Stimulated activated CD4-positive, alpha-beta T cell treated with anti-CD3 and anti-CD28 coated beads, Interleukin-12 subunit alpha, Interleukin-12 subunit beta, amount 100 ng/mL, for 4 hours (primary cell): Measurements from ENCODE around the gene CBARP.

Experiments
- DNase-seq: peaks from one replicate; pipeline ENCODE4 v3.0.0-alpha.2; 2020

The CBARP gene

DNA sequence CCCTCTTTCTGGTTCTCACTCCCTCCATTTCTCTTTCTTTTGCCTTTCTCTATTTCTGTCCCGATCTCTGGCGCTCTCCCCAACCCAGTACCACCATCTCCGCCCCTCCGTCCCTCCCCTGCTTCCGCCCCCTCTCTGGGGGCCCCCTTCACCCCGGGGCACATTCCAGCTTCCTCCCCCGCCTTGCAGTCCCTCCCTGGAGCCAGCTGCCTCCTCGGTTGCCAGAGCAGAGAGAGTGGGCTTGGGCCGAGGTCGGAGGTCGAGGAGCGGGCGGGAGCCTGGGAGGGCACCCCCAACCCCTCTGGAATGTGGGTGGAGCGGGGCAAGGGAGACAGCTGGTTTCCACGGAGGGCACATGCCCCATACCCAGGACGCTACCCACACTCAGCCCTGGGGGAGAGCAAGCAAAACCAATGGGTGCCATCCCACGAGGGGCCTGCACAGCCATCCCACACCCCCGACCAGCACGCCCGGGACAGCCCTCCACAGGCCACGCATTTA, 24.9 kb upstream of the CBARP start:
- no peak for DNase-seq

DNA sequence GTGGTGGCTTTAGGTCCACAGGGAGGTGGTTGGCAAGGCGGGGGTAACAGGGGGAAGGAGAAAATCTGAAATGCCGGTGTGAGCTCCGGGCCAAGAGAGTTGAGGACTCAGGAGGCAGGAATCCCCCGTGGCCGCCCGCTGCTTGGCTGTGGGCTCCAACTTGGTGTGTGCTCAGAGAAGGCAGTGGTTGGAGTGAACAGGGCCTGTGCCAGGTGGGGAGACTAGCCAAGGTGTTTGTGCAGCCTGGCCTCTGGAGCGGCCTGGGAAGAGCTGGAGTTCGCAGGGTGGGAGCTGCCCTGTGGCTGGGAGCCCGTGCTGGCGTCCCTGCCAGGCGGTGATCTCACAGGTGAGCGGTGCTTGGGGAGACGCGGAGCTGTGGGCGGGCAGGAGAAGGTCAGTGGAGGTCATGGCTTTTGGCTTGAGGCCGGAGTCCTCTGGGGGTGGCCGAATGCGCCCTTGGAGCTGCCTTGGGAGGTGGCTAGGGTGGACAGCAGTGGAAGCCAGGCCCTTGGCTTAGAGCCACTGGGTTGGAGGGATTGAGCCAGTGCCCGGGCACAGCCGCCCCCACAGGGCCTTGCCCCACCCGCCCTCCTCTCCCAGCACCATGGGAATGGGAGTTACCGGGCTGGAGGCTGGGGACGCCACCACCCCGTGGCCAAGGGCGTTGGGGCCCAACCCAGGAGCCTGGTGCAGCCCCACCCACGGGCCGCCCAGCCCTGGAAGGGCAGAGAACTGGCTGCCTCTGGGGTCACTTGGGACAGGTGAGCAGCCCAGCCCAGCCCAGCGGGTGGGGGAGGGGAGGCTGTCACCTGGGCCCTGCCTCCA, 24.2 kb upstream of the CBARP start:
- DNase-seq, result no peak

GRCh38 chr19:1261538-1261797, 23.7 kb upstream of the CBARP start:
- DNase-seq, result peak; percentile 28

DNA sequence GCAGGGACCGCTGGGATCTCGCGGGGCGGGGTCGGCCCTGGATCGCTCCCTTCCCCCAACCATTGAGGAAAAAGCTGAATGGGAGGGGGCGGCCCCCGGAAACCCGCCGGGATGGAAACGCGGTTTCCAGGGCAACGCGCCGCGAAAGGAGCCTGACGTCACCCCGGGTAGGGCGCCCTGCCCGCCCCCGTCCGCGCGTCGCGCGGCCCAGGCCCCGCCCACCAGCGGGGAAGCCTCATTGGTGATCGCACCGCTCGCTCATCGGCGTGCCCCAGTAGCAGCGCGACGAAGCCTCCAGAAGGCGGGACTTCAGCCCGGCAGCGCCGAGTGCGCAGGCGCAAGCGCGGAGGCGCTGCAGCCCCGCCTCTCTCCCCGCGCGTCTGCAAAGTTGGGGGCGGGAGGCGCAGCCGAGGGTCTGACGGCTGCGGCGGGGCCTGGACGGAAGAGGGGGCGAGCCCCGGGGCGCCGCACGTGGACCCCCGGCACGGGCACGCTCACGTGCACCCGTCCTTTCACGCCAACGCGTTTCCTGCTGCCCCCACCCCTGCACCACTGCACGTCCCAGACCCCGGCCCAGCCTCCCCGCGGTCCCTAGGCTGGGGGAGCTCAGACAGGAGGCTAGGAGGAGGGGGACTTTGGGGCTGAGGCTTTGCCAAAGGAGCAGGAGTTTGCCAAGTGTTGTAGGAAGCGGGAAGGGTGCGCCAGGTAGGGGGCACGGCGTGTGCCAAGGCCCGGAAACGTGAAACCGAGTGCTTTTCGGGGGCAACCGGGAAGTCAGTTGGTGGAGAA, 23.1 kb upstream of the CBARP start:
- peak; percentile 96 for DNase-seq

DNA sequence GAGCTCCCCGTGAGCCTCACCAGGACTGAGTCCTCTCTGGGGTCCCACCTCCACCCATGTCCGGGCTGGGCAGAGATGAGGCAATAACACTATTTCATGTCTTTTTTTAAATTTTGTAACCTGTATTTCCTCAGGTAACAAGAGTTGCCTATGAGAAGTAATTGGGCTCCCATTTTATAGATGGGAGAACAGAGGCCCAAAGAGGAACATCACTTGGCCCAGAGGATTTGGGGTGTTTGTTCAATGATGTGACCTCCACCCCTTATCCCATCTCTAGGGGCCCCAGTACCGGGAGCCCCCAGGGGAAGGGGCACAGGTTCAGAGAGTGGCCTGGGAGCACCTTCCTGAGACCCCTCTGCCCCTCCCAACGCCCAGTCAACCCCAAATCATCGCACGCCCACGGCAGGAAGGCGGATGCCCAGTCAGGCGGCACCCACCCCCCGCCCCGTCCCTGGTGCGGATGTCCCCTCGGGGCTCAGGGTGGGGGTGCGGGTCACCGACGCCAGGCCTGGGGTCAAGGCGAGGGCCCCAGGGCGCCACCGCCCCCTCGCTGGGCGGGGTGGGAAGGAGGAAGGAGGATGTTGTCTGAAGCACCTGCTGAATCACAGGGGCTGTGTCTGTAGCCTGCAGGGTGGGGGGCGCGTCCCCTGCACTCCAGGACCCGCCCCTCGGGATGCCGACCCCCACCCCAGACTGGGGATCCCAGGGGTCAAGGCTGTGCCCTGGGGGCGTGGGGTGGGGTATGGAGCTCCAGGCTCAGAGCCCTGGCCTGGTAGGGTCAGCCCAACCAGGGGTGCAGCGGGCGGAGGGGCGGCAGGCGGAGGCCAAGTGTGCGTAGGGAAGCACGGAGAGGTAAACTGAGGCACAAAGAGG, 22.3 kb upstream of the CBARP start:
- DNase-seq, result peak; percentile 44

DNA sequence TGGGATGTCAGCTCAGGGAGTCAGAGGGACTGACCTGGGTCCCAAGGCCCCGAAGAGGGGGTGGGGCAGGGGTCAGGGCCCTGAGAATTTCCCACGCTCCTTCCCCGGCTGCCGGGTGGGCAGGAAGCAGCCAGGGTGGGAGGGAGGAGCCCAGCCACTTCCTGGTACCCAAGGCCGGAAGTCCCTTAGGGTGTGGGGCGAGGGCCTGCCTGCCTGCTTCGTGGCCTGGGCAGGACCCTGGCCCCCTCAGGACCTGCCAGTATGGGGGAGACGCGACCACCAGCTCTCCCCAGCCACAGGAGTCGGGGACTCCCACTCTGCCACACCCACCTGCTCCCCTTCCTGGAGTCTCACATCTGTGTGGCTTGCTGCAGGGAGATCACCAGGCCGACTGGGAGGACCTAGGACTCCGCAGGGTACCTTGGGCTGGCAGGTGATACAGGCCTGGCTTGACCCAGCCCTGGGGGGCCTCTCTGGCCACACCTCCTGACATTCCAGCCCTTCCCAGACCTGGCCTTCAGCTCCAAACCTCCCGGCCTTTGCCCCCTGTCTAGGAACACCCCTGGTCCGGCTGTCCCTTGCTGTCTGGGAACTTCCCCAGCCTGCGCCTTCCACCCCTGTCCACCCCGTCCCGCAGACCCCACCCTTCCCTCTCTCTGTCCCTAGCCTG, 21.5 kb upstream of the CBARP start:
- DNase-seq, result peak; percentile 60

DNA sequence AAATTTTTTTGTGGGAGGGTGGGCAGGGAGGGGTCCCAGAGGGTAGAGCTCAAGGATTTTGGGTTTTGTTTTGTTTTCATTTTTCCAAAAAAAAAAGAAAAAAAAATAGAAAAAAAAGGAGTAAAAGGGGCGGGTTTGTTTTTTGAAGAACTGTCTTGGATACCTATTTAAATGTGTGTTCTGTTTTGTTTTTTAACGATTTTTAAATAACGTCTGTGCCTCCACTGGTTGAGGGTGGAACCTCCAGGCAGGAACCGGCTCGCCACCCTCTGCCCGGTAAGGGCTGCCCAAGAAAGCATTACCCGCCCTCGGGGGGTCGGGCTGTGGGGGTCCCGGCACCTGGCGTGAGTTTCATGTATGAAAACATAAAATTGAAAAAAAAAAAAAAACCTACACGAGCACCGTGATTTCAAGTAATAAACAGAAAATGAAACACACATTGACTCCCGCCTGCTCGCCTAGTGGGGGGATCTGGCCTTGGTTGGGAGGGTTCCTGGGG, 21.0 kb upstream of the CBARP start:
- no peak for DNase-seq

DNA sequence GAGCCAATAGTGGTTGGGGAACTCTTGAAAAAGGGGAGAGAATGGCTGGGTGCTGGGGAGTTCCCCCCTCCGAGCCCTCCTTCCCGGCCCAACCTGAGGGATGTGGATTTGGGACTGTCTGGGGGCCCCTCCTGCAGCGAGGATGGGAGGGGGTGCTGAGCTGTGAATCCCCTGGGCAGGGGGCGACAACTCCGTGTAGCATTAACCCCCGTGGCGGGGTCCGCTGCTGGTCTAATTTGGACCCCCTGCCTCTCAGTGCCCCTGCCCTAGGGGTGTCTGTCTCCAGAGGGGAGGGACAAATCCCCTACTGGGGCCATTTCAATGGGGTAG, 20.3 kb upstream of the CBARP start:
- DNase-seq, result no peak

DNA sequence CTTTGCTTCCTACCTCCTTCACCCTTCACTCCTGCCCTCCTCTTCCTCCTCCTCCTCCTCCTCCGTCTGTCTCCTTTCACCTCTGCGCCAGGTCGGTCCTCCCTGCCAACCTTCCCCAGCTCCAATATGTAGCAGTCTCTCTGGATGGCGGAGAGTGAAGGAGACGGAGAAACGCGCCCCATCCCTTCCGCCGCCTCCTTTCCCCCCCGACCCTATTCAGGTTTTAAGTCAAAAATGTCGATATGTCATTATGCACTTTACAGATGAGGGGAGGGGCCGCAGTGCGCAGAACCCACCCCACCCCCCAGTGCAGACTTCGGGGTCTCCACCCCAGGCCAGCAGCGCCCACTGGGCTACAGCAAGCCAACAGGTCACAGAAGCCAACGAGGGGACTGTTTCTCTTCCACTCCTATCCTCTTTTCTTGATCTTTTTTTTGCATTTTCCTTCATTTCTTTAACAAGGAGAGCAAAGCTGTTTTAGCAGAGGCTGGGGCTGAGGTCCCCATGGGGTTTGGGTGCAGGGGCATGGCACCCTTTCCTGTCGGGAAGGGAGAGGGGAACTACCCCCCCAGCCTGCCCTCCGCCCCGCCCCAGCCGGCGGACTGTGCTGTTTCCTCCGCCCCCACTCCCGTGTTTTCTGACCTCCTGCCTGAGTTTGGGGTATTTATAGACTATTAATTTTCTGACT, 19.8 kb upstream of the CBARP start:
- DNase-seq, result no peak

DNA sequence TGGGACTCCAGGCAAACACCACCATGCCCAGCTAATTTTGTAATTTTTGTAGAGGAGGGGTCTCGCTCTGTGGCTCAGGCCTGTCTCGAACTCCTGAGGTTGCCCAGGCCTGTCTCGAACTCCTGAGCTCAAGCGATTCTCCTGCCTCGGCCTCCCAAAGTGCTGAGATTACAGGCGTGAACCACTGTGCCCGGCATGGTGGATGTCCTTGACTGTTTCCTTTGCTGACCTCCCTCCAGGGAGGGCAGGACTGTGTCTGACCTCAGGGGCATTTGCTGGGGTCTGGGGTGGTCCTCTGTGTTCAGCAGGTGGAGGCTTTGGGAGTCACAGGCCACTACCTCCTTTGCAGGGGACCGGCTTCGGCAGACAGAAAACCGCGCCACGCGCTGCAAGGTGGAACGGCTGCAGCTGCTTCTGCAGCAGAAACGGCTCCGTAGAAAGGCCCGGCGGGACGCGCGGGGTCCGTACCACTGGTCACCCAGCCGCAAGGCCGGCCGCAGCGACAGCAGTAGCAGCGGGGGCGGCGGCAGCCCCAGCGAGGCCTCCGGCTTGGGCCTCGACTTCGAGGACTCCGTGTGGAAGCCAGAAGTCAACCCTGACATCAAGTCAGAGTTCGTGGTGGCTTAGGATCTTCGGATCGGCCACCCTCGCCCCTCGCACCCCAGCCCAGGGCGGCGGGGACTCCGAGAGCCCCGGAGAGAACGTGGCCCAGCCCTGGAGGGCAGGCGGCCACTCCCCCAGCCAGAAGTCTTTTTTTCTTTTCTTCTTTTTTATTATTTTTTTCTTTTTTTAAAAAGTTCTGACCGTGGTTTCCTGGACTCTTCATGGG, 19.1 kb upstream of the CBARP start:
- no peak for DNase-seq

- DNase-seq, result no peak
These were observed 17.7 kb upstream of the CBARP start for GRCh38 chr19:1255186-1256161.

DNA sequence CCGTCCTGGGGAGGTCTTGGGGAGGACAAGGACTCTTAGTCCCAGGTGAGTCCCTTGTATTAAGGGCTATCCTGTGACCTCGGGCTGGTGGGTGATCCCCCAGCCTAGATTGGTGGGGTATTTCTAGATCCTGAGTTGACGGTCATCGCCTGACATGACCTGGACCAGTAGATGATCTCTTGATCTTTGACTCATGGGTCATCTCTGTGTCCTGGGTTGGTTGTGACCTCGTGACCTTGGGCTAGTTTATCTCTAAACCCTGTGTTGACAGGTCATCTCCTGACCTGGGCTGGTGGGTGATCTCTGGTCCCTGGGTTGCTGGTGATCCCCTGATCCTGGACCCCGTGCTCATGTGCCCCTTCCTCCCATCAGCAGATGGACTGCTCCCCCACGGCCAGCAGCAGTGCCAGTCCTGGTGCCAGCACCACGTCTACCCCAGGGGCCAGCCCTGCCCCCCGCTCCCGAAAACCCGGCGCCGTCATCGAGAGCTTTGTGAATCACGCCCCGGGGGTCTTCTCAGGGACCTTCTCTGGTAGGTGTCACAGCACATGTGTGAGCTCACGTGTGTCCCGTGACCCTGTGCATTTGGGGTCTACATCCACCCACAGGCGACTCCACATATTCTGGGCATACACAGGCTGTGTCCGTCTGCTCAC, 16.9 kb upstream of the CBARP start:
- no peak for DNase-seq

GRCh38 chr19:1254081-1254527, 16.3 kb upstream of the CBARP start:
- DNase-seq, result no peak

DNA sequence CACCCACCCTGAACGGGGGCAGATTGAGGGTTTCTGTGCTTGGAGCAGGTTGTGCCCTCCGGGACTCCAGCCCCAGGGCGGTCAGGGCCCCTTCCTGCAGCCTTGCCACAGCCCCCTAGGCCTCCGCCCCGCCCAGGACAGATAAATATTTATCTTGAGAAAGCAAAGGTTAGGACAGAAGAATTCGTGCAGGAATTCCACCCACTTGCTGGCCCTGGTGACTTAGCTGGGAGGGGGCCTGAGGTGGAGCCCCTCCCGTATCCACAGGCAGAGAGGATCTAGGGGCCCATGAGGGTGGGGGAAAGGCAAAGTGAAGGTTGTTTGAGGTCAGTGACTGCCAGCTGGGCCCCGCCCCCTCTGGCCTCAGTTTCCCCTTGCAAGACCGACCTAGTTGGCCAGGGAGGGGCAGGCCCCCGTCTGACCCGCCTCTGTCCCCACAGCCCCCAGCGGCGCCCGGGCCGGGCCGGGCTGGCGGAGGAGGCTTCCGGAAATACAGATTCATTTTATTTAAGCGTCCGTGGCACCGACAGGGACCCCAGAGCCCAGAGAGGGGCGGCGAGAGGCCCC, 15.8 kb upstream of the CBARP start:
- DNase-seq, result no peak

GRCh38 chr19:1252821-1253513, 15.2 kb upstream of the CBARP start:
- peak; percentile 65 for DNase-seq

DNA sequence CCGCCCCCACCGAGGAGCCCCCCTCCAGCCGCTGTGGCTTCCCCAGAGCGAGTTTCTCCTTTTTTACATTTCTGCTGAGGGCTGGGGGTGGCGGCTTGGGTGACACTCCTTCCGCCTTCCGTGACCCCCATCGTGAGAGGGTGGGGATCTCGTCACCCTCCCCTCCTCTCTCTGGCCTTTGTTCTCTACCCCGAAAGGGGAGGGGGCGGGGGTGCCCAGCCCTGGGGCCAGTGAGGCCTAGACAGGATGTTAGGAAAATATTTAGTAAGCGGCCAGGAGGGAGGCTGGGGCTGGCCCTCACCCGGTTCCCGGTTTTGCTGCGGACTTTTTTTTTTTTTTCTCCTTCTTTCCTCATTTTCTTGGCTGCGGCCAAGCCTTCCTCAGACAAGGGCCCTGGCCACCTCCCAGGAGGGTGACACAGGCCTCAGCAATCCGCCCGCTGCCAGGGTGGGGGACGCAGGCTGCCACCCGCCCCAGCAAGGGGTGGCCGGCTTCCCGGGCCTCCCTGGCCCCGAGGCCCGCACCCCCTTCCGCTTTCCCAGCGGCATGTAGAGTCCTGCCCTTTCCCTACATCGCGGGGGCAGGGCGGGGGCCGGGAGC, 14.5 kb upstream of the CBARP start:
- DNase-seq, result peak; percentile 42

DNA sequence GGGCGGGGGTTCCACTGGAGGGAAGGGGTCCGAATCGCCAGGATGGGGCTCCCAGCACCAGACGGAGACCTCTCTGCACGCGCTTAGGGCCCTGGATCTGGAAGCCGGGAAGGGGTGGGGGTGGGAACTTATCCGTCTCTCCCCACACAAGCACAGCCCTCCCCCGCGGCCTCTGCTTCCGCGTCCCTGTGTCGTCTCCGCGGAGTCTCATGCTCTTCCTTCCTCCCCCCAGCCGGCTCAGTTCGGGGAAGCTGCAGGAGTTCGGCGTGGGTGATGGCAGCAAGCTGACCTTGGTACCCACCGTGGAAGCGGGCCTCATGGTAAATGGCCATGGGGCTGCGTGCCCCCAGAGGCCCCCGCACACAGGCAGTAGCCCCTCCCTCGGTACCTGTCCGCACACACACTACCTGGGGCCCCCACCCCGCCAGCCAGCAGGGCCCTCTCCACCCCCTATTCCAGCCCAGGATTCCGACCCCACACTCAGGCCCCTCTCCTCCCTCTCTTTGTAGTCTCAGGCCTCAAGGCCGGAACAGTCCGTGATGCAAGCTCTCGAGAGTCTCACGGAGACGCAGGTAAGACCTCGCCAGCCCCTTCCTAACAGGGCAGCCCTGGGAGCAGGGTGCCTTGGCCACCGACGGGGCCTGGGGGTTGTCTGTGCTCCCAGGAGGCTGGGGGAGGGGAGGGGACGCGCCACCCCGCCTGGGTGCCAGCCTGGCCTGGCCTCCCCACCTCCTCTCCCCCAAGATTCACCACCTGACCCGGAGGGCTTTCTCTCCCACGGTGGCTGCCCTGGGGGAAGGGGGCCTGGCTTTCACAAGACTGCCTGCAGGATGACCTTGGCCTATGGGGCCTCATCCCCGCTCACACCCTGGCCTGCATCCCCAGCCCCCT, 13.8 kb upstream of the CBARP start:
- DNase-seq, result peak; percentile 60
